GM12878 (cell line): ENCODE measurements around the gene KLHL25. TPM values are rescaled to one million over a fixed set of nuclear protein-coding genes. Genes with fewer than 3 reads are reported as not detected.
"Not testable (repeated sequence)": the region's sequence is repeated elsewhere in the genome, so short reads cannot be mapped to it uniquely, and the experiment has no call there.

Source experiments
- ATAC-seq: fragments of 200-7000 bp; cut with Tn5 transposase; 3 replicates; pipeline ENCODE4 v1.9.1; 2020; ENCODE audit warnings: mild to moderate bottlenecking, moderate library complexity
- BruUV-seq: library from RNA; stranded (reverse); fragments of 400-500 nt; replicated peaks from 2 replicates; lab custom pipeline; 2021; lab: Mats Ljungman, UMichigan
- CTCF ChIA-PET: fragments of 300-600 bp; sonication (Branson Sonifier 250); formaldehyde crosslinking; extraction: SDS; loops from one replicate; lab custom pipeline; 2021; ENCODE audit warnings: inconsistent platforms; lab: Yijun Ruan, JAX
- POLR2A ChIA-PET: fragments of 350-600 bp; formaldehyde crosslinking; extraction: SDS; loops from one replicate; lab custom pipeline; 2021; ENCODE audit warnings: inconsistent platforms; lab: Charles Lee
- RAD21 ChIA-PET: fragments of 300-600 bp; sonication (Branson Sonifier 250); formaldehyde crosslinking; loops from one replicate; lab custom pipeline; 2023; ENCODE audit warnings: antibody characterized with exemption; ENCODE audit not compliant: unreplicated experiment; lab: Charles Lee
- SMC1A ChIA-PET: fragments of 300-600 bp; sonication (Branson Sonifier 250); formaldehyde crosslinking; loops from one replicate; lab custom pipeline; 2023; ENCODE audit not compliant: unreplicated experiment, uncharacterized antibody; lab: Charles Lee
- DNase-seq: peaks from one replicate; pipeline ENCODE4 v3.0.0-alpha.2; 2011; ENCODE audit warnings: low read depth, low spot score
- FAIRE-seq: peaks from 3 replicates; lab custom pipeline; 2011; peaks lifted over from hg19 to GRCh38; lab: Jason Lieb, UNC
- H2AFZ ChIP-seq: 2 replicates; pipeline ENCODE4 v1.6.0; 2011; ENCODE audit warnings: low read depth, low read length, control low read depth; ENCODE audit not compliant: control insufficient read depth
- H3K27ac ChIP-seq: 2 replicates; pipeline ENCODE4 v1.5.1; 2011; ENCODE audit warnings: control low read depth; ENCODE audit not compliant: control insufficient read depth, insufficient read depth
- H3K27me3 ChIP-seq, 2 experiments: replicated peaks in 1 of 2; 2 replicates each; pipeline versions ENCODE4 v1.6.0 to v1.6.1; 2011; ENCODE audit warnings: low read length in 1 of 2; ENCODE audit not compliant: control insufficient read depth in 2 of 2, insufficient read depth in 2 of 2
- H3K36me3 ChIP-seq, 2 experiments: 2 replicates each; pipeline ENCODE4 v1.5.1; 2011; ENCODE audit warnings: low read length in 1 of 2; ENCODE audit not compliant: control insufficient read depth in 2 of 2, insufficient read depth in 2 of 2
- H3K4me1 ChIP-seq: 2 replicates; pipeline ENCODE4 v1.6.1; 2011; ENCODE audit warnings: mild to moderate bottlenecking, low read length, moderate library complexity, mixed read lengths; ENCODE audit not compliant: control insufficient read depth, insufficient read depth
- H3K4me2 ChIP-seq: 2 replicates; pipeline ENCODE4 v1.6.0; 2011; ENCODE audit warnings: control low read depth; ENCODE audit not compliant: control insufficient read depth, insufficient read depth
- H3K4me3 ChIP-seq: fragments of 200-600 bp; sonication (generic); 2 replicates; pipeline ENCODE4 v1.5.1; 2016
- H3K79me2 ChIP-seq: 2 replicates; pipeline ENCODE4 v1.6.0; 2011; ENCODE audit warnings: low read length; ENCODE audit not compliant: control insufficient read depth, insufficient read depth
- H3K9ac ChIP-seq: 2 replicates; pipeline ENCODE4 v1.8.0; 2011; ENCODE audit warnings: low read length, control low read depth, mixed read lengths; ENCODE audit not compliant: control insufficient read depth, insufficient read depth
- H3K9me3 ChIP-seq: replicated peaks from 3 replicates; pipeline ENCODE4 v1.5.1; 2011; ENCODE audit warnings: mild to moderate bottlenecking, low read length; ENCODE audit not compliant: control insufficient read depth, insufficient read depth
- H4K20me1 ChIP-seq: 2 replicates; pipeline ENCODE4 v1.6.0; 2011; ENCODE audit not compliant: control insufficient read depth, insufficient read depth
- ATF3 ChIP-seq: IDR thresholded peaks from 2 replicates; pipeline ENCODE4 v1.6.1; 2011; ENCODE audit warnings: low read depth, mild to moderate bottlenecking, low read length, moderate library complexity, borderline replicate concordance; ENCODE audit errors: extremely low read depth
- CTCF ChIP-seq, 3 experiments: IDR thresholded peaks in 2 of 3; conservative IDR thresholded peaks in 1 of 3; 2 replicates each; pipeline ENCODE4 v1.5.1; 2011; ENCODE audit warnings: low read depth in 3 of 3, low read length in 3 of 3, mild to moderate bottlenecking in 3 of 3, control low read depth in 2 of 3, moderate library complexity in 2 of 3, inconsistent platforms in 1 of 3, mixed read lengths in 1 of 3; ENCODE audit not compliant: control insufficient read depth in 2 of 3, insufficient read depth in 1 of 3; ENCODE audit errors: extremely low read depth in 1 of 3
- PKNOX1 ChIP-seq: fragments of 450-650 bp; IDR thresholded peaks from 2 replicates; pipeline ENCODE4 v1.6.1; 2016; ENCODE audit warnings: mild to moderate bottlenecking
- RCOR1 ChIP-seq: conservative IDR thresholded peaks from 2 replicates; pipeline ENCODE4 v1.6.1; 2012; ENCODE audit warnings: low read depth, low read length, improper control_type of control experiment
- SMAD1 ChIP-seq: fragments of 450-650 bp; IDR thresholded peaks from 2 replicates; pipeline ENCODE4 v1.6.1; 2018; ENCODE audit warnings: mild to moderate bottlenecking, low read depth; ENCODE audit not compliant: partially characterized antibody
- ZNF592 ChIP-seq: fragments of 450-650 bp; IDR thresholded peaks from 2 replicates; pipeline ENCODE4 v1.6.1; 2017; ENCODE audit warnings: mild to moderate bottlenecking, moderate library complexity
- WGBS: methylation state at CpG from one replicate; pipeline ENCODE4 v1.1.6; 2016; ENCODE audit warnings: low lambda C conversion rate; ENCODE audit not compliant: insufficient replicate concordance, insufficient coverage; ENCODE audit errors: missing lambda C conversion rate; 5-methylcytosine and 5-hydroxymethylcytosine counted together
- in situ Hi-C: fragments of 300-500 bp; cut with MboI; formaldehyde crosslinking; loops from 9 replicates; pipeline ENCODE4 v1.14.3; 2018; ENCODE audit warnings: mixed read lengths
- intact Hi-C: fragments of 100-400 bp; cut with micrococcal nuclease; formaldehyde crosslinking; loops from one replicate; pipeline ENCODE4 v1.14.2; 2022; ENCODE audit not compliant: unreplicated experiment
- polyA plus RNA-seq, 11 experiments: library from polyadenylated mRNA; depleted of rRNA in 4 of 11; unstranded in 6 of 11; stranded (reverse) in 5 of 11; fragments of >200 nt; fragmentation: Nextera tagmentation in 4 of 11; fragmentation: Illumina TruSeq in 1 of 11; extraction: Ambion mirVana in 4 of 11; extraction: Trizol in 1 of 11; gene quantifications; 1 replicate in 1 of 11; 2 replicates in 10 of 11; pipeline versions ENCODE4 v1.2.1 to v1.2.3, GENCODE V29; 2011 to 2016; ENCODE audit warnings: inconsistent platforms in 2 of 11, missing spikeins in 2 of 11, low read depth in 1 of 11
- total RNA-seq, 4 experiments: library from RNA; depleted of rRNA in 3 of 4; stranded (reverse); fragments of >200 nt in 3 of 4; fragmentation: Illumina TruSeq in 1 of 4; extraction: Trizol in 1 of 4; gene quantifications; 2 replicates each; pipeline versions ENCODE4 v1.2.1 to v1.2.3, GENCODE V29; 2013 to 2021

Gene KLHL25
- total and polyA plus RNA-seq, 10 of the 15 experiments (the other 5 are each of a cell fraction or from before 2014, with no cell fraction given) = 0.04 to 3.0 (median 2.1) TPM; not detected in 1

GRCh38 chr15:85804481-85805170 lies 9.9 kb upstream of the KLHL25 start (continued):
- no peak for TF ChIP-seq ATF3
- TF ChIP-seq ZNF592 = no peak
- TF ChIP-seq RCOR1 = no peak
- no peak for TF ChIP-seq SMAD1
- TF ChIP-seq PKNOX1 = no peak

- H3K4me3 ChIP-seq, SMC1A ChIA-PET, in situ Hi-C loops, FAIRE-seq, DNase-seq, H3K4me2 ChIP-seq, H4K20me1 ChIP-seq, H2AFZ ChIP-seq, H3K27me3 ChIP-seq, H3K9me3 ChIP-seq, intact Hi-C loops, H3K27ac ChIP-seq, RAD21 ChIA-PET, POLR2A ChIA-PET, H3K36me3 ChIP-seq: not testable (repeated sequence)
- CTCF ChIA-PET = interaction anchor here (0.6 kb wide), 2 partner anchors 18 to 493 kb away, joined by 4 to 6 read pairs; no protein-coding TSS in a partner anchor
- peak; percentile 73 for ATAC-seq
- peak in 2 of 3 experiments; percentile 9 to 27; a peak in 1 of 6 replicates for TF ChIP-seq CTCF (IDR thresholded peaks at IDR 0.05 in 2 of 3, conservative IDR thresholded peaks at IDR 0.05 in 1 of 3; ENCODE audit: control insufficient read depth in 2 of 3, extremely low read depth in 1 of 3, insufficient read depth in 1 of 3, low read depth in 3 of 3, low read length in 3 of 3)
- TF ChIP-seq, all 136 proteins: peak for 1; not testable (repeated sequence) for 135
- not testable (repeated sequence) for H3K4me1 ChIP-seq, H3K79me2 ChIP-seq, H3K9ac ChIP-seq, BruUV-seq
- WGBS = 53% methylated on average over 9 of the region's 9 CpGs
Measured at GRCh38 chr15:85802617-85803016, 7.9 kb upstream of the KLHL25 start.
